Measurements from ENCODE around the gene GRPEL1. TPM values are rescaled to one million over a fixed set of nuclear protein-coding genes. Genes with fewer than 3 reads are reported as not detected.

GRPEL1 gene
- total and polyA plus RNA-seq, 2 of the 13 experiments (the other 11 are each of a cell fraction or from before 2014, with no cell fraction given), result 32.3 to 141 TPM

GRCh38 chr4:7067452-7068278, at the start of gene GRPEL1 (continued):
- TF ChIP-seq ZNF646 (CRISPR knock-in tag; IDR thresholded peaks at IDR 0.05) (peak; percentile 36; the same call in 1 of the 2 replicates), ZFP36 (IDR thresholded peaks at IDR 0.05; ENCODE audit: borderline replicate concordance, low read depth, low read length, partially characterized antibody) (no peak), WIZ (CRISPR knock-in tag; IDR thresholded peaks at IDR 0.05) (no peak), CCDC6 (CRISPR knock-in tag; IDR thresholded peaks at IDR 0.05) (no peak), GPN1 (CRISPR knock-in tag; IDR thresholded peaks at IDR 0.05; ENCODE audit: borderline replicate concordance) (no peak), BCL3 (CRISPR knock-in tag; IDR thresholded peaks at IDR 0.05) (peak; percentile 47; the same call in 1 of the 2 replicates), ZNF274 (CRISPR knock-in tag; IDR thresholded peaks at IDR 0.05) (peak; percentile 91; the same call in 1 of the 2 replicates), IKZF4 (CRISPR knock-in tag; IDR thresholded peaks at IDR 0.05; ENCODE audit: borderline replicate concordance, low read depth, not compliant biosample characterization) (peak; percentile 68), CHD2 (IDR thresholded peaks at IDR 0.05; ENCODE audit: low read depth, low read length) (no peak), POGK (CRISPR knock-in tag; conservative IDR thresholded peaks at IDR 0.05) (peak; percentile 55; the same call in 1 of the 2 replicates), ZNF562 (CRISPR knock-in tag; IDR thresholded peaks at IDR 0.05; ENCODE audit: borderline replicate concordance) (no peak), FOSL2 (CRISPR knock-in tag; IDR thresholded peaks at IDR 0.05) (peak; percentile 22; the same call in 1 of the 2 replicates), PTBP1 (IDR thresholded peaks at IDR 0.05; ENCODE audit: low read depth, low read length, poor library complexity, severe bottlenecking) (no peak), ONECUT2 (CRISPR knock-in tag; IDR thresholded peaks at IDR 0.05) (no peak), MYNN (CRISPR knock-in tag; IDR thresholded peaks at IDR 0.05; ENCODE audit: low read depth) (no peak), ZNF569 (CRISPR knock-in tag; IDR thresholded peaks at IDR 0.05; ENCODE audit: borderline replicate concordance) (no peak), BRCA1 (CRISPR knock-in tag; IDR thresholded peaks at IDR 0.05) (peak; percentile 67; the same call in 1 of the 2 replicates), NONO (IDR thresholded peaks at IDR 0.05) (no peak), NONO (CRISPR knock-in tag; conservative IDR thresholded peaks at IDR 0.05) (peak; percentile 61; the same call in 1 of the 2 replicates), ARNTL (CRISPR knock-in tag; IDR thresholded peaks at IDR 0.05) (peak; percentile 53)

Measured in HepG2 (cell line).